Measurements from ENCODE around the gene TULP4.

GRCh38 chr6:158268361-158269147 lies 43.7 kb upstream of the TULP4 start:
- TF ChIP-seq, protein P1, sequence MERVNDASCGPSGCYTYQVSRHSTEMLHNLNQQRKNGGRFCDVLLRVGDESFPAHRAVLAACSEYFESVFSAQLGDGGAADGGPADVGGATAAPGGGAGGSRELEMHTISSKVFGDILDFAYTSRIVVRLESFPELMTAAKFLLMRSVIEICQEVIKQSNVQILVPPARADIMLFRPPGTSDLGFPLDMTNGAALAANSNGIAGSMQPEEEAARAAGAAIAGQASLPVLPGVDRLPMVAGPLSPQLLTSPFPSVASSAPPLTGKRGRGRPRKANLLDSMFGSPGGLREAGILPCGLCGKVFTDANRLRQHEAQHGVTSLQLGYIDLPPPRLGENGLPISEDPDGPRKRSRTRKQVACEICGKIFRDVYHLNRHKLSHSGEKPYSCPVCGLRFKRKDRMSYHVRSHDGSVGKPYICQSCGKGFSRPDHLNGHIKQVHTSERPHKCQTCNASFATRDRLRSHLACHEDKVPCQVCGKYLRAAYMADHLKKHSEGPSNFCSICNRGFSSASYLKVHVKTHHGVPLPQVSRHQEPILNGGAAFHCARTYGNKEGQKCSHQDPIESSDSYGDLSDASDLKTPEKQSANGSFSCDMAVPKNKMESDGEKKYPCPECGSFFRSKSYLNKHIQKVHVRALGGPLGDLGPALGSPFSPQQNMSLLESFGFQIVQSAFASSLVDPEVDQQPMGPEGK (CRISPR knock-in tag; IDR thresholded peaks at IDR 0.05; ENCODE audit: borderline replicate concordance): no peak
- TF ChIP-seq, protein P2, sequence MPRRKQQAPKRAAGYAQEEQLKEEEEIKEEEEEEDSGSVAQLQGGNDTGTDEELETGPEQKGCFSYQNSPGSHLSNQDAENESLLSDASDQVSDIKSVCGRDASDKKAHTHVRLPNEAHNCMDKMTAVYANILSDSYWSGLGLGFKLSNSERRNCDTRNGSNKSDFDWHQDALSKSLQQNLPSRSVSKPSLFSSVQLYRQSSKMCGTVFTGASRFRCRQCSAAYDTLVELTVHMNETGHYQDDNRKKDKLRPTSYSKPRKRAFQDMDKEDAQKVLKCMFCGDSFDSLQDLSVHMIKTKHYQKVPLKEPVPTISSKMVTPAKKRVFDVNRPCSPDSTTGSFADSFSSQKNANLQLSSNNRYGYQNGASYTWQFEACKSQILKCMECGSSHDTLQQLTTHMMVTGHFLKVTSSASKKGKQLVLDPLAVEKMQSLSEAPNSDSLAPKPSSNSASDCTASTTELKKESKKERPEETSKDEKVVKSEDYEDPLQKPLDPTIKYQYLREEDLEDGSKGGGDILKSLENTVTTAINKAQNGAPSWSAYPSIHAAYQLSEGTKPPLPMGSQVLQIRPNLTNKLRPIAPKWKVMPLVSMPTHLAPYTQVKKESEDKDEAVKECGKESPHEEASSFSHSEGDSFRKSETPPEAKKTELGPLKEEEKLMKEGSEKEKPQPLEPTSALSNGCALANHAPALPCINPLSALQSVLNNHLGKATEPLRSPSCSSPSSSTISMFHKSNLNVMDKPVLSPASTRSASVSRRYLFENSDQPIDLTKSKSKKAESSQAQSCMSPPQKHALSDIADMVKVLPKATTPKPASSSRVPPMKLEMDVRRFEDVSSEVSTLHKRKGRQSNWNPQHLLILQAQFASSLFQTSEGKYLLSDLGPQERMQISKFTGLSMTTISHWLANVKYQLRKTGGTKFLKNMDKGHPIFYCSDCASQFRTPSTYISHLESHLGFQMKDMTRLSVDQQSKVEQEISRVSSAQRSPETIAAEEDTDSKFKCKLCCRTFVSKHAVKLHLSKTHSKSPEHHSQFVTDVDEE (CRISPR knock-in tag; IDR thresholded peaks at IDR 0.05): no peak
- TF ChIP-seq ZNF70 (CRISPR knock-in tag; IDR thresholded peaks at IDR 0.05): no peak
- no peak for TF ChIP-seq RARB (CRISPR knock-in tag; IDR thresholded peaks at IDR 0.05)
- no peak for TF ChIP-seq ARNTL (CRISPR knock-in tag; IDR thresholded peaks at IDR 0.05; ENCODE audit: borderline replicate concordance, low read depth)
- TF ChIP-seq ZC3H10 (CRISPR knock-in tag; IDR thresholded peaks at IDR 0.05): no peak

Data from SK-N-SH treated with all-trans-retinoic acid at 6 μM for 48 hours (cell line).